Measurements from ENCODE around the gene ZEB2. TPM values are rescaled to one million over a fixed set of nuclear protein-coding genes. Genes with fewer than 3 reads are reported as not detected.

ZEB2 gene
- total RNA-seq, 2 experiments from 2014 or later, result 4.0 to 16.9 TPM

DNA sequence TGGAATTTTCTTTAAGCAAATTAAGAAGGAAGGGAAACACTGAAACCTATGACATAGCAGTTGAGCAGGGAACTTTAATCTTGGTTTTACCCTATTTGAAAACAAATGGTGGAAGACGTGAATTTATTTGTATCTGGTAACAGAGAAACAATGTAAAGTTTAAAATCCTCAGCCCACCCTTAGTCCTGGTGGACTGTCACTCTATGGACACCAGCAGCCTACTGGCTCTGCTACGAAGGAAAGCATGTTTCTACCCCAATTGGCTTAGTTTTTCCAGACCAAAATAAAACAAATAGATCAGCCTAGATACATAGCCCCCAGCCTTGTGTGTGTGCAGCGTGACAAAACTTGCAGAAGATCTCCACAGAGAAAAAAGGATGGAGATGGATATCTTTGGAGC is 7.4 kb downstream of the ZEB2 start:
- no peaks in the 10 kb centered on the region for H3K79me2 ChIP-seq (ENCODE audit: insufficient read depth, low read depth, low read length)
- no peaks in the 10 kb centered on the region for H3K9me2 ChIP-seq (ENCODE audit: insufficient read depth, low read length)
- BruUV-seq (replicated peaks), result no TSS peak
- no peaks in the 10 kb centered on the region for H3K9me3 ChIP-seq (ENCODE audit: low read length)
- no peak for TF ChIP-seq EZH2phosphoT487 (IDR thresholded peaks at IDR 0.05; ENCODE audit: borderline replicate concordance, low read depth, low read length)
- TF ChIP-seq, protein P1, sequence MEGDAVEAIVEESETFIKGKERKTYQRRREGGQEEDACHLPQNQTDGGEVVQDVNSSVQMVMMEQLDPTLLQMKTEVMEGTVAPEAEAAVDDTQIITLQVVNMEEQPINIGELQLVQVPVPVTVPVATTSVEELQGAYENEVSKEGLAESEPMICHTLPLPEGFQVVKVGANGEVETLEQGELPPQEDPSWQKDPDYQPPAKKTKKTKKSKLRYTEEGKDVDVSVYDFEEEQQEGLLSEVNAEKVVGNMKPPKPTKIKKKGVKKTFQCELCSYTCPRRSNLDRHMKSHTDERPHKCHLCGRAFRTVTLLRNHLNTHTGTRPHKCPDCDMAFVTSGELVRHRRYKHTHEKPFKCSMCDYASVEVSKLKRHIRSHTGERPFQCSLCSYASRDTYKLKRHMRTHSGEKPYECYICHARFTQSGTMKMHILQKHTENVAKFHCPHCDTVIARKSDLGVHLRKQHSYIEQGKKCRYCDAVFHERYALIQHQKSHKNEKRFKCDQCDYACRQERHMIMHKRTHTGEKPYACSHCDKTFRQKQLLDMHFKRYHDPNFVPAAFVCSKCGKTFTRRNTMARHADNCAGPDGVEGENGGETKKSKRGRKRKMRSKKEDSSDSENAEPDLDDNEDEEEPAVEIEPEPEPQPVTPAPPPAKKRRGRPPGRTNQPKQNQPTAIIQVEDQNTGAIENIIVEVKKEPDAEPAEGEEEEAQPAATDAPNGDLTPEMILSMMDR (conservative IDR thresholded peaks at IDR 0.05; ENCODE audit: low read length), result no peak
- H3K4me3 ChIP-seq (ENCODE audit: low read depth, low read length, poor library complexity, severe bottlenecking), result no peak overlapping the region
- H3K27ac ChIP-seq (ENCODE audit: low read depth, low read length, poor library complexity, severe bottlenecking), result no peak overlapping the region
- intact Hi-C loops (cut with micrococcal nuclease; ENCODE audit: unreplicated experiment), result loop anchor here (10.0 kb wide), 1 partner anchor 532 kb away; no protein-coding TSS in a partner anchor
- H3K4me1 ChIP-seq (ENCODE audit: insufficient read depth, low read length, poor library complexity, severe bottlenecking), result peaks cover 38% of the 10 kb centered on the region
- ChIA-PET CTCF (ENCODE audit: unreplicated experiment) (no interaction called here), POLR2A (no interaction called here)
- no peak for DNase-seq (ENCODE audit: low spot score)
- H4K20me1 ChIP-seq (ENCODE audit: insufficient read depth, low read length), result peaks cover 16% of the 10 kb centered on the region; the same call in 1 of the 2 replicates
- H3K36me3 ChIP-seq (ENCODE audit: insufficient read depth, low read length), result no peaks in the 10 kb centered on the region
- H3K4me2 ChIP-seq (ENCODE audit: low read length), result no peak overlapping the region
- no peak overlapping the region for H2AFZ ChIP-seq (ENCODE audit: low read length)

DNA sequence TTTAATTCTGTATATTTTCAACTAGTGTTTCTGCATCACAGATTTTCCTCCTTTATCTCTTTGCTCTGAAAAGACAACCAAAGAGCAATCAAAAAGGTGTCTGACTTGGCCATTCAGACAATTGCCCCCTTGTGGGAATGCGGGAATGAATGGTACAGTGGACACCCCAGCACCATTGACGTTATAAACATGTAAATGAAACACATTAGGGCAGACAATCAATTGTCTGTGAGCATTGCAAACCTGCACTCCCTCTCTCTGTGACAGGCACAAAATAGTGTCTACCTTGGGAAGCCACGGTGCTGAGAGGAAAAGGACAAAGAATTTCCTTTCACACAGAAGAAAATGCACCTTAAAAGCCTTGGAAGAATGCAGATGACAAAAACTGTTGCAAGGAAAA is 8.0 kb downstream of the ZEB2 start:
- no peak overlapping the region for H3K27ac ChIP-seq (ENCODE audit: low read depth, low read length, poor library complexity, severe bottlenecking)
- no peaks in the 10 kb centered on the region for H3K9me2 ChIP-seq (ENCODE audit: insufficient read depth, low read length)
- TF ChIP-seq EZH2phosphoT487 (IDR thresholded peaks at IDR 0.05; ENCODE audit: borderline replicate concordance, low read depth, low read length), result no peak
- TF ChIP-seq, protein P1 (conservative IDR thresholded peaks at IDR 0.05; ENCODE audit: low read length), result 0 out of 2 replicates have a peak, but pooled peaks have one; percentile 27
- DNase-seq (ENCODE audit: low spot score), result no peak
- BruUV-seq (replicated peaks), result no TSS peak
- H3K4me2 ChIP-seq (ENCODE audit: low read length), result no peak overlapping the region
- ChIA-PET CTCF (ENCODE audit: unreplicated experiment) (no interaction called here), POLR2A (interaction anchor here (0.8 kb wide), 1 partner anchor 24 kb away, joined by 3 read pairs; no protein-coding TSS in a partner anchor)
- peaks cover 39% of the 10 kb centered on the region for H3K4me1 ChIP-seq (ENCODE audit: insufficient read depth, low read length, poor library complexity, severe bottlenecking)
- no peak overlapping the region for H3K4me3 ChIP-seq (ENCODE audit: low read depth, low read length, poor library complexity, severe bottlenecking)
- no peaks in the 10 kb centered on the region for H3K79me2 ChIP-seq (ENCODE audit: insufficient read depth, low read depth, low read length)
- peaks cover 16% of the 10 kb centered on the region; the same call in 1 of the 2 replicates for H4K20me1 ChIP-seq (ENCODE audit: insufficient read depth, low read length)
- H3K36me3 ChIP-seq (ENCODE audit: insufficient read depth, low read length), result no peaks in the 10 kb centered on the region
- no peaks in the 10 kb centered on the region for H3K9me3 ChIP-seq (ENCODE audit: low read length)
- H2AFZ ChIP-seq (ENCODE audit: low read length), result no peak overlapping the region
- intact Hi-C loops (cut with micrococcal nuclease; ENCODE audit: unreplicated experiment), result loop anchor here (10.0 kb wide), 1 partner anchor 533 kb away; no protein-coding TSS in a partner anchor

DNA sequence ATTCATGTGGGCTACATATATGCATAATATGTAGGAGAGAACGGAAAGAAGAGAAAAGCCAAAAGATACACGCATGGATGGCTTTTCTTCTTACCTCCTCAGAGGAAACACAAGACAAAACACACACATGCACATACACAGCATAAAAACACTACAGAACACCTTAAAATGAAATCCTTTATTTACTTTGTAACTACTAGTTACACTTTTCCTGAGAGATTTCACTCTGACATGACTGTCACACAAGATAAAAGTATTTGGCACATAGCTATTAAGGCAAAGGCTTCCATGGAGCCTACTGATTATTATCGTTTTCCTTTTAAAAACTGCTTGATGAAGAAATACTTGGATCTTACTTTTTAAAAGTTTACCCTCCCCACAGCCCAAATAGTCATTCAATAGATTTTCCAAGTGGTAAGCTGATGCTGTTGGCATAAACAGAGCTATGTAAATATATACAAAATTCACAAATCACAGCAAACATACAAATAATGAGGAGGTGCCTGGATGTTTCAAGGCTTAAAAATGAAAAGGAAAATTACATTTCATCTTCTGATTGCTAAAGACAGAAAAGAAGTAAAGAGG is 8.6 kb downstream of the ZEB2 start:
- H3K4me2 ChIP-seq (ENCODE audit: low read length), result peak overlapping the region; percentile 39; the same call in 1 of the 2 replicates
- no TSS peak for BruUV-seq (replicated peaks)
- H3K9me2 ChIP-seq (ENCODE audit: insufficient read depth, low read length), result no peaks in the 10 kb centered on the region
- no peaks in the 10 kb centered on the region for H3K79me2 ChIP-seq (ENCODE audit: insufficient read depth, low read depth, low read length)
- intact Hi-C loops (cut with micrococcal nuclease; ENCODE audit: unreplicated experiment), result loop anchor here (10.0 kb wide), 1 partner anchor 533 kb away; no protein-coding TSS in a partner anchor
- H3K36me3 ChIP-seq (ENCODE audit: insufficient read depth, low read length), result no peaks in the 10 kb centered on the region
- no peak overlapping the region for H2AFZ ChIP-seq (ENCODE audit: low read length)
- no peak overlapping the region for H3K27ac ChIP-seq (ENCODE audit: low read depth, low read length, poor library complexity, severe bottlenecking)
- CTCF ChIA-PET (ENCODE audit: unreplicated experiment), result no interaction called here
- peaks cover 16% of the 10 kb centered on the region; the same call in 1 of the 2 replicates for H4K20me1 ChIP-seq (ENCODE audit: insufficient read depth, low read length)
- DNase-seq (ENCODE audit: low spot score), result no peak
- POLR2A ChIA-PET, result interaction anchor here (0.6 to 0.8 kb wide), 3 partner anchors 10 to 1285 kb away, joined by 3 read pairs; no protein-coding TSS in a partner anchor
- H3K4me3 ChIP-seq (ENCODE audit: low read depth, low read length, poor library complexity, severe bottlenecking), result no peak overlapping the region
- H3K4me1 ChIP-seq (ENCODE audit: insufficient read depth, low read length, poor library complexity, severe bottlenecking), result peaks cover 39% of the 10 kb centered on the region
- TF ChIP-seq, protein P1 (conservative IDR thresholded peaks at IDR 0.05; ENCODE audit: low read length), result no peak
- no peak for TF ChIP-seq EZH2phosphoT487 (IDR thresholded peaks at IDR 0.05; ENCODE audit: borderline replicate concordance, low read depth, low read length)
- no peaks in the 10 kb centered on the region for H3K9me3 ChIP-seq (ENCODE audit: low read length)

Data from OCI-LY7 (cell line).